K562 (cell line): Measurements from ENCODE around the gene VIPR1. TPM values are rescaled to one million over a fixed set of nuclear protein-coding genes. Genes with fewer than 3 reads are reported as not detected.

Experiments
- BDP1 ChIP-seq: IDR thresholded peaks from 3 replicates; pipeline ENCODE4 v1.6.1; 2011; ENCODE audit not compliant: insufficient read length, insufficient read depth
- ESRRA ChIP-seq: fragments of 450-650 bp; IDR thresholded peaks from 2 replicates; pipeline ENCODE4 v1.6.1; 2014; ENCODE audit warnings: low read depth, mild to moderate bottlenecking, moderate library complexity, borderline replicate concordance
- MTA2 ChIP-seq: fragments of 450-650 bp; IDR thresholded peaks from 2 replicates; pipeline ENCODE4 v1.6.1; 2016; ENCODE audit warnings: low read depth
- MXI1 ChIP-seq: IDR thresholded peaks from 2 replicates; pipeline ENCODE4 v1.6.1; 2011; ENCODE audit warnings: low read depth, mild to moderate bottlenecking, improper control_type of control experiment, low read length
- MYNN ChIP-seq, 2 experiments: sonication (generic); formaldehyde crosslinking in 1 of 2; IDR thresholded peaks; 2 replicates each; pipeline versions ENCODE4 v1.5.0 to v1.6.1; 2016 to 2020; ENCODE audit warnings: antibody characterized with exemption in 1 of 2, missing genetic modification reagents in 1 of 2
- NCOA4 ChIP-seq: fragments of 450-650 bp; IDR thresholded peaks from 2 replicates; pipeline ENCODE4 v1.6.1; 2018; ENCODE audit warnings: mild to moderate bottlenecking; ENCODE audit not compliant: partially characterized antibody
- RBM22 ChIP-seq: fragments of 200-400 bp; formaldehyde crosslinking; IDR thresholded peaks from 2 replicates; pipeline ENCODE4 v1.6.1; 2018; ENCODE audit warnings: low read length, low read depth; ENCODE audit not compliant: poor library complexity, severe bottlenecking
- RFX7 ChIP-seq: fragments of 250-450 bp; sonication (Bioruptor Pico); IDR thresholded peaks from 2 replicates; pipeline ENCODE4 v1.5.1; 2021; ENCODE audit warnings: mild to moderate bottlenecking
- SMAD1 ChIP-seq: fragments of 150-350 bp; IDR thresholded peaks from 2 replicates; pipeline ENCODE4 v1.6.1; 2014; ENCODE audit warnings: low read length, low read depth; ENCODE audit not compliant: partially characterized antibody
- TEAD2 ChIP-seq: fragments of 450-650 bp; IDR thresholded peaks from 2 replicates; pipeline ENCODE4 v1.6.1; 2016; ENCODE audit warnings: missing genetic modification characterization, control low read depth, missing compliant biosample characterization
- ZFP30 ChIP-seq: fragments of 250-450 bp; sonication (Bioruptor Pico); IDR thresholded peaks from 2 replicates; pipeline ENCODE4 v1.8.0; 2022; ENCODE audit warnings: moderate library complexity, mild to moderate bottlenecking, inconsistent platforms, borderline replicate concordance
- polyA plus RNA-seq, 8 experiments: library from polyadenylated mRNA; depleted of rRNA in 4 of 8; stranded (reverse) in 5 of 8; unstranded in 3 of 8; fragments of >200 nt; fragmentation: Nextera tagmentation in 2 of 8; fragmentation: Illumina TruSeq in 1 of 8; extraction: Ambion mirVana in 2 of 8; extraction: Trizol in 1 of 8; gene quantifications; 2 replicates each; pipeline versions ENCODE4 v1.2.1 to v1.2.3, GENCODE V29; 2011 to 2014; ENCODE audit warnings: inconsistent platforms in 1 of 8, missing spikeins in 1 of 8
- total RNA-seq, 7 experiments: library from RNA; depleted of rRNA in 6 of 7; stranded (reverse); fragments of >200 nt in 6 of 7; fragmentation: Illumina TruSeq in 2 of 7; extraction: Trizol in 2 of 7; gene quantifications; 2 replicates each; pipeline versions ENCODE4 v1.2.1 to v1.2.3, GENCODE V29; 2011 to 2021; ENCODE audit warnings: low replicate concordance in 1 of 7
- TF ChIP-seq, protein P1 (sequence below): fragments of 250-450 bp; sonication (Bioruptor Pico); IDR thresholded peaks from 2 replicates; pipeline ENCODE4 v1.8.0; 2022; ENCODE audit warnings: inconsistent platforms, mild to moderate bottlenecking, moderate library complexity, borderline replicate concordance

The VIPR1 gene
- total and polyA plus RNA-seq, 9 of the 15 experiments (the other 6 are each of a cell fraction or from before 2014, with no cell fraction given), result 0.04 to 0.38 (median 0.12) TPM; not detected in 3

GRCh38 chr3:42544492-42545283 is 42.2 kb downstream of the VIPR1 start (continued):
- TF ChIP-seq RBM22 (no peak), MTA2 (no peak), ZFP30 (CRISPR knock-in tag) (no peak), RFX7 (CRISPR knock-in tag) (no peak), TEAD2 (no peak), MYNN (IDR thresholded peaks at IDR 0.05) (no peak), MYNN (CRISPR knock-in tag; IDR thresholded peaks at IDR 0.05) (no peak), SMAD1 (no peak), MXI1 (no peak), BDP1 (no peak), ESRRA (no peak), NCOA4 (no peak)
- TF ChIP-seq, protein P1, sequence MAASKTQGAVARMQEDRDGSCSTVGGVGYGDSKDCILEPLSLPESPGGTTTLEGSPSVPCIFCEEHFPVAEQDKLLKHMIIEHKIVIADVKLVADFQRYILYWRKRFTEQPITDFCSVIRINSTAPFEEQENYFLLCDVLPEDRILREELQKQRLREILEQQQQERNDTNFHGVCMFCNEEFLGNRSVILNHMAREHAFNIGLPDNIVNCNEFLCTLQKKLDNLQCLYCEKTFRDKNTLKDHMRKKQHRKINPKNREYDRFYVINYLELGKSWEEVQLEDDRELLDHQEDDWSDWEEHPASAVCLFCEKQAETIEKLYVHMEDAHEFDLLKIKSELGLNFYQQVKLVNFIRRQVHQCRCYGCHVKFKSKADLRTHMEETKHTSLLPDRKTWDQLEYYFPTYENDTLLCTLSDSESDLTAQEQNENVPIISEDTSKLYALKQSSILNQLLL (CRISPR knock-in tag), result no peak
